CD14-positive monocyte (primary cell): Measurements from ENCODE around the gene TRH. TPM values are rescaled to one million over a fixed set of nuclear protein-coding genes. Genes with fewer than 3 reads are reported as not detected.

ENCODE experiments used
- DNase-seq, 3 donors: peaks; one replicate each; pipeline ENCODE4 v3.0.0-alpha.2; 2011 to 2022
- H2AFZ ChIP-seq: 2 replicates; pipeline ENCODE4 v1.6.0; 2012; ENCODE audit warnings: mild to moderate bottlenecking, low read depth, low read length, inconsistent platforms; ENCODE audit not compliant: insufficient read depth, poor library complexity, severe bottlenecking
- H3K27ac ChIP-seq, 2 donors: 1 replicate in 1 of 2; 2 replicates in 1 of 2; pipeline ENCODE4 v1.5.1; 2012 to 2013; ENCODE audit warnings: low read length in 2 of 2, control low read depth in 1 of 2, inconsistent platforms in 1 of 2, low read depth in 1 of 2, mild to moderate bottlenecking in 1 of 2
- H3K27me3 ChIP-seq, 2 donors: one replicate each; pipeline versions ENCODE4 v1.6.0 to v1.6.1; 2011 to 2013; ENCODE audit warnings: low read length in 2 of 2; ENCODE audit not compliant: control insufficient read depth in 2 of 2, insufficient read depth in 2 of 2
- H3K36me3 ChIP-seq, 2 donors: replicated peaks in 1 of 2; 1 replicate in 1 of 2; 2 replicates in 1 of 2; pipeline versions ENCODE4 v1.5.1 to v1.6.1; 2012 to 2013; ENCODE audit warnings: low read length in 2 of 2, control low read depth in 1 of 2, inconsistent platforms in 1 of 2, mild to moderate bottlenecking in 1 of 2; ENCODE audit not compliant: insufficient read depth in 2 of 2, control insufficient read depth in 1 of 2
- H3K4me1 ChIP-seq, 2 donors: 1 replicate in 1 of 2; 2 replicates in 1 of 2; pipeline versions ENCODE4 v1.5.1 to v1.6.1; 2012 to 2013; ENCODE audit warnings: low read length in 2 of 2, control low read depth in 1 of 2, inconsistent platforms in 1 of 2, mild to moderate bottlenecking in 1 of 2, moderate library complexity in 1 of 2; ENCODE audit not compliant: insufficient read depth in 2 of 2, control insufficient read depth in 1 of 2
- H3K4me2 ChIP-seq: replicated peaks from 2 replicates; pipeline ENCODE3; 2012; ENCODE audit warnings: low read length, moderate library complexity, mild to moderate bottlenecking; ENCODE audit not compliant: poor library complexity, severe bottlenecking; ENCODE audit errors: extremely low read depth
- H3K4me3 ChIP-seq, 3 experiments: fragments of 200-600 bp in 1 of 3; sonication (generic) in 1 of 3; replicated peaks in 1 of 3; 1 replicate in 2 of 3; 2 replicates in 1 of 3; pipeline ENCODE4 v1.5.1; 2011 to 2013; ENCODE audit warnings: low read length in 3 of 3, mild to moderate bottlenecking in 3 of 3, control low read depth in 2 of 3, low read depth in 2 of 3, inconsistent platforms in 1 of 3, moderate library complexity in 1 of 3
- H3K79me2 ChIP-seq: 2 replicates; pipeline ENCODE4 v1.6.0; 2012; ENCODE audit warnings: mild to moderate bottlenecking, control low read depth, inconsistent platforms, low read length, moderate library complexity; ENCODE audit not compliant: insufficient read depth
- H3K9ac ChIP-seq: 2 replicates; pipeline ENCODE4 v1.6.0; 2017; ENCODE audit warnings: low read length, mild to moderate bottlenecking; ENCODE audit not compliant: insufficient read depth, poor library complexity, severe bottlenecking
- H3K9me3 ChIP-seq, 2 donors: replicated peaks in 1 of 2; 1 replicate in 1 of 2; 2 replicates in 1 of 2; pipeline versions ENCODE4 v1.5.1 to v1.6.1; 2012 to 2013; ENCODE audit warnings: low read length in 2 of 2, control low read depth in 1 of 2; ENCODE audit not compliant: control insufficient read depth in 1 of 2, insufficient read depth in 1 of 2
- H4K20me1 ChIP-seq: 2 replicates; pipeline ENCODE4 v1.6.0; 2012; ENCODE audit warnings: mild to moderate bottlenecking, low read length, control low read depth, moderate library complexity; ENCODE audit not compliant: insufficient read depth
- H3K27ac Mint-ChIP-seq, 7 donors: one replicate each; pipeline ENCODE4 v1.8.0; 2020; ENCODE audit warnings: mild to moderate bottlenecking in 7 of 7, mixed read lengths in 7 of 7, moderate library complexity in 6 of 7, inconsistent platforms in 2 of 7
- H3K27me3 Mint-ChIP-seq, 3 donors: one replicate each; pipeline ENCODE4 v1.8.0; 2021 to 2022; ENCODE audit warnings: low read depth in 3 of 3, mild to moderate bottlenecking in 3 of 3, mixed read lengths in 3 of 3, moderate library complexity in 3 of 3, inconsistent platforms in 1 of 3
- H3K36me3 Mint-ChIP-seq, 2 donors: one replicate each; pipeline ENCODE4 v1.8.0; 2020; ENCODE audit warnings: mixed read lengths in 2 of 2, inconsistent platforms in 1 of 2, mild to moderate bottlenecking in 1 of 2
- H3K4me1 Mint-ChIP-seq: one replicate; pipeline ENCODE4 v1.8.0; 2020; ENCODE audit warnings: mild to moderate bottlenecking, mixed read lengths
- H3K4me3 Mint-ChIP-seq, 2 donors: one replicate each; pipeline ENCODE4 v1.8.0; 2020; ENCODE audit warnings: mild to moderate bottlenecking in 2 of 2, mixed read lengths in 2 of 2, moderate library complexity in 1 of 2
- H3K9me3 Mint-ChIP-seq, 7 donors: one replicate each; pipeline ENCODE4 v1.8.0; 2020 to 2022; ENCODE audit warnings: mixed read lengths in 7 of 7, mild to moderate bottlenecking in 6 of 7, moderate library complexity in 6 of 7, inconsistent platforms in 2 of 7
- CTCF ChIP-seq: fragments of 200-600 bp; IDR thresholded peaks from one replicate; pipeline ENCODE4 v1.8.0; 2022; ENCODE audit warnings: antibody characterized with exemption, mild to moderate bottlenecking
- WGBS: methylation state at CpG from one replicate; pipeline ENCODE4 v1.1.5; 2013; ENCODE audit warnings: missing lambda C conversion rate; ENCODE audit not compliant: insufficient coverage; 5-methylcytosine and 5-hydroxymethylcytosine counted together
- intact Hi-C, 2 donors: fragments of 100-400 bp; cut with micrococcal nuclease; formaldehyde crosslinking; loops; one replicate each; pipeline versions ENCODE4 v1.15.0 to v1.15.1; 2023
- polyA plus RNA-seq, 3 donors: library from polyadenylated mRNA; depleted of rRNA in 1 of 3; unstranded in 2 of 3; stranded (reverse) in 1 of 3; fragments of 300-500 nt in 2 of 3; fragments of >200 nt in 1 of 3; fragmentation: Illumina TruSeq in 2 of 3; gene quantifications; 1 replicate in 2 of 3; 2 replicates in 1 of 3; pipeline ENCODE4 v1.2.3, GENCODE V29; 2012 to 2021

TRH gene
- polyA plus RNA-seq, 3 donors, result 0.91 TPM; not detected in 2

- Histone ChIP-seq H3K27me3 (no peaks in the 10 kb centered on the region), H3K9ac (no peak overlapping the region), H3K4me2 (no peak overlapping the region), H4K20me1 (no peaks in the 10 kb centered on the region), H3K36me3 (no peaks in the 10 kb centered on the region), H3K4me1 (no peaks in the 10 kb centered on the region), H3K79me2 (no peaks in the 10 kb centered on the region), H3K27ac (no peak overlapping the region), H3K9me3 (no peaks in the 10 kb centered on the region), H2AFZ (no peak overlapping the region), H3K4me3 (no peak overlapping the region)
- no peak for DNase-seq
- intact Hi-C loops, result no loop called here
- Mint-ChIP-seq H3K27ac (no peak overlapping the region), H3K27me3 (peaks cover 0 to 5% (median 0%) of the 10 kb centered on the region in 3 donors), H3K4me1 (no peaks in the 10 kb centered on the region), H3K4me3 (no peak overlapping the region), H3K9me3 (no peaks in the 10 kb centered on the region), H3K36me3 (no peaks in the 10 kb centered on the region)
- TF ChIP-seq CTCF, result no peak
- 97% methylated on average over 8 of the region's 8 CpGs for WGBS
These were observed 9.0 kb downstream of the TRH start for GRCh38 chr3:129983561-129983960.

DNA sequence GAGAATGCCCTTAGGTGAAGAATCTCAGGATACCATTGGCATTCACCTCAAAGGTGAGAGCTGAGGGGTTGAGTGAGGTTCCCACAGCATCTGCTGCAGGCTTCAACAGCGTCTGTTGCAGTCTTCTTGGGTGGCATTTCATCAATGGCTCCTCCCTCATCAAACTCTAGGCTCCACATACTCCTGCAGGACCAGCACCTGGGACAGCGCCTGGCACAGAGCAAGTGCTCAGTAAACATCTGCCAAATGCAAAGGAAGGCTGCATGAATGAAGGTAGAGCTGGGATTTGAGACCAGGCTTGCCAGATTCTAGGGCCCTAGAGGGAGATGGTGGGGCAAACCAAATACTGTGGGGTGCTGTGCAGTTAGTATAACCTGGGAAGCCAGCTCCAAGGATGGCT lies 9.6 kb downstream of the TRH start:
- no peak overlapping the region for H3K4me3 ChIP-seq
- no peak overlapping the region for H3K9ac ChIP-seq
- H3K27me3 ChIP-seq, result no peaks in the 10 kb centered on the region
- no peaks in the 10 kb centered on the region for H3K9me3 Mint-ChIP-seq
- peaks cover 0 to 4% (median 0%) of the 10 kb centered on the region in 3 donors for H3K27me3 Mint-ChIP-seq
- H2AFZ ChIP-seq, result no peak overlapping the region
- H3K27ac ChIP-seq, result no peak overlapping the region
- no peak overlapping the region for H3K27ac Mint-ChIP-seq
- WGBS, result 100% methylated on average over 1 of the region's 2 CpGs
- no peaks in the 10 kb centered on the region for H3K9me3 ChIP-seq
- TF ChIP-seq CTCF, result no peak
- no peaks in the 10 kb centered on the region for H3K36me3 ChIP-seq
- no peaks in the 10 kb centered on the region for H4K20me1 ChIP-seq
- intact Hi-C loops, result no loop called here
- H3K4me1 ChIP-seq, result no peaks in the 10 kb centered on the region
- no peak overlapping the region for H3K4me3 Mint-ChIP-seq
- H3K79me2 ChIP-seq, result no peaks in the 10 kb centered on the region
- no peak overlapping the region for H3K4me2 ChIP-seq
- DNase-seq, result no peak
- no peaks in the 10 kb centered on the region for H3K36me3 Mint-ChIP-seq
- no peaks in the 10 kb centered on the region for H3K4me1 Mint-ChIP-seq
